HG03571 (cell line): ENCODE results near the gene CHCHD4.
A peak's percentile ranks its signal among the peaks of the same experiment; 100 is the strongest.

Experiments used
- ATAC-seq: cut with Tn5 transposase; IDR thresholded peaks from one replicate; pipeline ENCODE4 v1.9.1; 2021; ENCODE audit not compliant: unreplicated experiment

The CHCHD4 gene

DNA sequence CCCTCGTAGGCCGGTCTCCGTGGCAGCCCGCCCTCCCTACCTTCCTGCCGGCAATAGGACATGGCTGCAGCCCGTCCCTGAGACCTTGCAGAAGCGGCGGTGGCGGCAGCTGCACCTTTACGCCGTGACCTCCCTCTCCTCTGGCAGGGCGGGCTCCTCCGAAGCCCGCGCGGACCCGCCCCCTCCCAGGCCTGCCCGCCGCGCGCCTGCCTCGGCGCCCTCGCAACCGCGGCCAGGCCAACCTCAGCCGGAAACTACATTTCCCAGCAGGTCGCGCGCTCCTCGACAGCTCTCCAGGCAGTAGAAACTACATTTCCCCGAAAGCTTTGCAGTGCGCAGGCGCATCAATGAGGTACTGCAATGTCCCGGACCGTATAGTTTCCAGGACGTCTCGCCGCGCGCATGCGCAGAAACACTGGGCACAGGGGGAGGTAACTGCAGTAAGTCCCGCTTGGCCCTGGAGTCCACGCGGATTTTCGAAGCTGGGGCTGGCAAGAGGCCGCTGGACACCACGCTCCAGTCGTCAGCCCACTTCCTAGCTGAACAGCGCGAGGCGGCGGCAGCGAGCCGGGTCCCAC, at the start of gene CHCHD4, which contains the start of gene TMEM43:
Gene CHCHD4 (minus strand): TSS at position 256 of the 578 bp plus-strand sequence. CDS start 194 bp downstream, at position 62.
Gene TMEM43 (plus strand): TSS at position 438 of the 578 bp plus-strand sequence. CDS start 142 bp downstream, outside the sequence.
- ATAC-seq, result peak; percentile 81

DNA sequence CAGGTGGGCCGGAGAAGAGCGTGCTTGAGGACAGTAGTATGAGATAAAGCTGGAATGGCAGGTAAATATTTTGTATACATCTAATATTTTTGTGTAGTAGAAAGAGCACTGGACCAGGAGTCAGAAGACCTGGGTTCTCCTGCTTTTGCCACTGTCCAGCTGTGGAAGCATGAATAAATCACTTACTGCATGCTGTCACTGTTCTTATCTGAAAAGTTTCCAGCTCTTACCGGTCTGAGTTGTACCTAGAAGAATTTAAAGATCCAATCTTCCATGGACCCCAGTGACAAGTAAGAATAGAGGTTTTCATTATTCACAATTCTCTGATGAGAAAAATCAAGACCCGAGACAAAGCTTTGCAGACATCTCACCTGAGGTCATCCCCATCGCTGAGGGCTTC, 47.8 kb upstream of the CHCHD4 start:
- ATAC-seq, result no peak

DNA sequence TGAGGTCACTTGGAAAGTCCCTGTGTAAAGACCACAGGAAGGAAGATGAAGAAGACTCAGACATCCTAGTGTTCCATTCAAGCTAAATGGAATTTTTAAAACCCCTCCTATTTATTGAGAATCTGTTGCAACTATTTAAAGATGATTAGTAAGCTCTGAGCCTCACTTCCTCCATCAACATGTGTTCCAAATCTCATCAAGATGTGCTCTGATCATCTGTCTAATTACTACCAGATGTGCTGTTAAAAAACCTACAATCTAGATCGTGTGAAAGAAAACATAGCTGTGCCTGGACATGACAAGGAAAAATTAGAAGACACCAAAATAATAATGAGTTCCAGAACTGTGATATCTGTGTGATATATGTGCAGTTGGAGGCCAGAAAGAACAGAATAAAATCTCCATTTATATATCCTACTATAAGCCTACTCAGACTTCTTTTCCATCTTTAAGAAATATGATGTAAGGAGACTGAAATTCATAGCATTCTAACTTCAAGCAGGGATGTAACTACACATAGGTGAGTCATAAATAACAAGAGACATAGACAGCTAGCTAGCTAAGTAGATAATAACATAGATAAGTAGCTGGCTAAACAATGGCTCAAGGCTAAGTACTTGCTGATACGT, 46.0 kb upstream of the CHCHD4 start:
- ATAC-seq, result no peak

DNA sequence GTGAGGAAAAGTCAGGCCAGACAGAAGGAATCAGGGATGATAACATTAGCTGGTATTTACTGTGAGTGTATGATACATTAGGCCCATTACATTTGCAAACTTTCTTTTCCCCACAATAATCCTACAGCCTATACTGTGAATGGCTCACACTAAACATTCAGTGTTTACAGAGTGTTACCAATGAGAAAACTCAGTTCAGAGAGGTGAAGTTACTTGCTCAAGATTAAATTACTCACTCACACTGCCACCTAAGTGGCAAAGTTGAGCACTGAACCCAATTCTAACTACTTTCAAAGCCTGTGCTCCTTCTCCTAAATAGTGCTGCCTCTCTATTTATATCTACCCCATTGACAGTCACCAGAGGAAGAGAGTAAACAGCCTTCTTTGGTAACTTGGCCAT, 45.2 kb upstream of the CHCHD4 start:
- ATAC-seq, result no peak

- no peak for ATAC-seq
Measured at GRCh38 chr3:14169435-14169834, 44.8 kb upstream of the CHCHD4 start.

DNA sequence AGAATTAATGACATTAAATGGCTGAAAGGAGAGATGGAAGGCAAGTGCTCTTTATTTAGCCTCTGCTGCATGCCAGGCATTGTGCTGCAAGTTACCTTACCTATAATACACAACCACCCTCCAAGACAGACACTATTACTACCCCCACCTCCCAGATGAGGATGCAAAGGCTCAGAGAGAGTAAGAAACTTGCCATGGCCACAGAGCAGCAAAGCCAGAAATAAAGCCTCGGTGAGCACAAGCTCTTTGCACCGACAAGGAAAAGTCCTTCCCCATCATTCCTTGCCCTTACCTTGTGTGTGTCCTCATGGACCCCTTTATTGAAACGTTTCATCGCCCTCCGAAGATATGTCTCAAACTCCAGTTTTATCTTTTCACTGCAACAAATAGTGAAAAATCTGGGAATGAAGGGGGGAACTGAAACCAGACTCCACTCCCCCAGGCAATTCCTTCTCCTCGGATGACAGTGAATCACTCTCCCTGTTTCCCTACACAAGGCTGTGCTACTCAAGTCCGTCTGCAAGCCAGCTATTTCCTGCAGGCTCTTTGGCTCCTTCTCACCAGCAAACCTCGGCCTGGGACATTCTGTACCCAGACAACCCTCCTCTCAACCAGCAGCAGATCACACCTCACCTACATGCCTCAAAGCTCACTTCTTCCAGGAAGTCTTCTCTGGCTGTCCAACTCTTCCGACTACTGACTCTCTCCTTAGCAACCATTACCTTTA, 42.4 kb upstream of the CHCHD4 start:
- ATAC-seq, result no peak

- ATAC-seq, result no peak
Measured at GRCh38 chr3:14162178-14162577, 37.5 kb upstream of the CHCHD4 start.

GRCh38 chr3:14161282-14161681, 36.6 kb upstream of the CHCHD4 start:
- no peak for ATAC-seq

GRCh38 chr3:14159426-14159825, 34.8 kb upstream of the CHCHD4 start:
- no peak for ATAC-seq

DNA sequence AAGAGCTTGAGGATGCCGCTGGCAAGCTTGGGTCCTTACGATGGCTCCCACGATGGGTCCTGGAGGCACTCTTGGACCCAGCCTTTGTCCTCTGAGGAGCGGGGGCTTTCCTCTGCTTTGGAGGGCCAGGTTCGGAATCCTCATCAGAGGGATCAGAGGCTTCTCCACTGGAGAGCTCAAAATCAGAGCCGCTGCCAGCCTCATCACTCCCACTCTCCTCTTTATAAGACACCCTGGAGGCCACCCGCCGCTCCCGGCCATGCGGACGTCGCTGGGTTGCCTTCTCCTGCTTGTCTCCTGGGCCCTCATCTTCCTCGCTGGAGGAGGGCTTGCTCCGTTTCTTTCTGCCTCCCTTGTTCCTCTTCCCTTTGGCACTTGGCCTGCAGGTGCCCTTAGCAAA, 33.7 kb upstream of the CHCHD4 start:
- no peak for ATAC-seq

- no peak for ATAC-seq
Measured at GRCh38 chr3:14157951-14158350, 33.3 kb upstream of the CHCHD4 start.

GRCh38 chr3:14156843-14157561, 32.3 kb upstream of the CHCHD4 start:
- no peak for ATAC-seq

- ATAC-seq, result no peak
Measured at GRCh38 chr3:14156201-14156600, 31.5 kb upstream of the CHCHD4 start.

GRCh38 chr3:14154895-14155440, 30.3 kb upstream of the CHCHD4 start:
- ATAC-seq, result no peak

DNA sequence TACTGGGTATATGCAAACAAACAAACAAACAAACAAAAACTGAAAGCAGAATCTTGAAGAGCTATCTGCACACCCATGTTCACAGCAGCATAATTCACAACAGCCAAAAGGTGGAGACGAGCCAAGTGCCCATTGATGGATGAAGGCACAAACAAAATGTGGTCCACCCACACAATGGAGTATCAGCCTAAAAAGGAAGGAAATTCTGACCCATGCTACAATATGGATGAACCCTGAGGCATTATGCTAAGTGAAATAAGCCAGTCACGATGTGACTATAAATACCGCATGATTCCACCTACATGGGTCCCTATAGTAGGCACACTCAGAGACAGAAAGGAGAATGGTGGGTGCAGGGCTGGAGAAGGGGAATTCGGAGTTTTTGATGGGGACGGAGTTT, 29.6 kb upstream of the CHCHD4 start:
- ATAC-seq, result no peak

- no peak for ATAC-seq
Measured at GRCh38 chr3:14153663-14154062, 29.0 kb upstream of the CHCHD4 start.

DNA sequence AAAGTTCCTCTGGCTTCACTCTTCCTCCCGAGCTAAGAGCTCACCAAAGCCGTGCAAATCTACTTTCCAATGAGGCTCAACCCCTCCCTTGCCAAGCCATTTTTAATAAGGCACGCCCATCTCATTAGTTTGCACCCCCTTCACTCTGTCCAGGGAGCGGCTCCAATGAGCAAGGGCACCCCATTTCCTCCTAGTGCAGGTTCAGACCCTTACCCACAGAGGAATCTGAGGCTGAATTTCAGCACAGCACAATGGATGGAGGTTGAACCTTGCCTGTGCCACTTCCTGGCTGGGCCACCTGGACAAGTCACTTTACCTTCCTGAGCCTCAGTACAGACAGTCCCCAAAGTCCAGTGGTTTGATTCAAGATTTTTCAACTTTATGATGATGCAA, 28.3 kb upstream of the CHCHD4 start:
- ATAC-seq, result no peak

- ATAC-seq, result no peak
Measured at GRCh38 chr3:14152233-14152962, 27.7 kb upstream of the CHCHD4 start.

DNA sequence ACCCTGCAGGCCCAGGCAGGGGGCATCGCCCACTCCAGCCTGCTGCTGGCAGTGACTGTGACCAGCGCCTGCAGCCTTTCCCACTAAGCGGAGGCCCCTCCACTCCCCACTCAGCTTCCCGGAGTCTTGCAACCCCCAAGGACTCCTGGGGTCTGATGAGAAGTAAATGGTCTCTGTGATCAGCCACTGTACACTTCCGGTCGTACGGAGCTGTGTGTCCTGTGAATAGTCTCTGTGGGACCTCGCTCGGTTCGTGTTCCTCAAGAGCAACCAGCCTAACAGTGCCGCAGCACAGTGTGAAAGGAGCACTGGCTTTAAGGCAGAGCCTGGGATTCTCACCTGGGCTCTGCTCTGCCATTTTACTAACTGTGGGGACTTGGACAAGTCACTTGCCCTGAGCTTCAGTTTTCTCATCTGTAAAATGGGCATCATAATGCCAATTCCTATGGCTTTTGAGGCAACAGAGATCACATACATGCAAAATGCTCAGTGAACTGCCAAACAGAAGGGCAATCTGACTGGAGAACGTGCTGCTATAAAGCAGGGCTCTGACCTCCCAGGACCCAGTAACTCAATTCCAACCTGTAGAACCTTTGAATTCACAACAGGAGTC, 26.9 kb upstream of the CHCHD4 start:
- no peak for ATAC-seq
